Neutrophil (primary cell): ENCODE measurements around the gene FAM114A1.

ENCODE experiments used
- H3K27ac ChIP-seq: fragments of 200-600 bp; sonication (generic); 2 replicates; pipeline ENCODE4 v1.5.1; 2016; ENCODE audit warnings: mild to moderate bottlenecking, moderate library complexity
- H3K27me3 ChIP-seq: fragments of 200-600 bp; sonication (generic); 2 replicates; pipeline ENCODE4 v1.6.0; 2016; ENCODE audit warnings: mild to moderate bottlenecking
- H3K36me3 ChIP-seq: fragments of 200-600 bp; sonication (generic); 2 replicates; pipeline ENCODE4 v1.5.1; 2017
- H3K4me1 ChIP-seq, 2 experiments: fragments of 200-600 bp in 1 of 2; sonication (generic) in 1 of 2; 1 replicate in 1 of 2; 2 replicates in 1 of 2; pipeline versions ENCODE4 v1.5.1 to v1.6.1; 2013 to 2016; ENCODE audit warnings: low read depth in 1 of 2, low read length in 1 of 2, mild to moderate bottlenecking in 1 of 2, moderate library complexity in 1 of 2; ENCODE audit not compliant: control insufficient read depth in 1 of 2, insufficient read depth in 1 of 2
- H3K4me3 ChIP-seq, 2 experiments: fragments of 200-600 bp in 1 of 2; sonication (generic) in 1 of 2; 1 replicate in 1 of 2; 2 replicates in 1 of 2; pipeline ENCODE4 v1.5.1; 2013 to 2016; ENCODE audit warnings: low read depth in 1 of 2, low read length in 1 of 2, mild to moderate bottlenecking in 1 of 2, moderate library complexity in 1 of 2
- H3K9me3 ChIP-seq: fragments of 200-600 bp; sonication (generic); 2 replicates; pipeline ENCODE4 v1.5.1; 2016
- TF ChIP-seq, protein P1 (sequence below): fragments of 200-600 bp; sonication (generic); IDR thresholded peaks from 2 replicates; pipeline ENCODE4 v1.5.1; 2016; ENCODE audit warnings: antibody characterized with exemption

Gene FAM114A1

DNA sequence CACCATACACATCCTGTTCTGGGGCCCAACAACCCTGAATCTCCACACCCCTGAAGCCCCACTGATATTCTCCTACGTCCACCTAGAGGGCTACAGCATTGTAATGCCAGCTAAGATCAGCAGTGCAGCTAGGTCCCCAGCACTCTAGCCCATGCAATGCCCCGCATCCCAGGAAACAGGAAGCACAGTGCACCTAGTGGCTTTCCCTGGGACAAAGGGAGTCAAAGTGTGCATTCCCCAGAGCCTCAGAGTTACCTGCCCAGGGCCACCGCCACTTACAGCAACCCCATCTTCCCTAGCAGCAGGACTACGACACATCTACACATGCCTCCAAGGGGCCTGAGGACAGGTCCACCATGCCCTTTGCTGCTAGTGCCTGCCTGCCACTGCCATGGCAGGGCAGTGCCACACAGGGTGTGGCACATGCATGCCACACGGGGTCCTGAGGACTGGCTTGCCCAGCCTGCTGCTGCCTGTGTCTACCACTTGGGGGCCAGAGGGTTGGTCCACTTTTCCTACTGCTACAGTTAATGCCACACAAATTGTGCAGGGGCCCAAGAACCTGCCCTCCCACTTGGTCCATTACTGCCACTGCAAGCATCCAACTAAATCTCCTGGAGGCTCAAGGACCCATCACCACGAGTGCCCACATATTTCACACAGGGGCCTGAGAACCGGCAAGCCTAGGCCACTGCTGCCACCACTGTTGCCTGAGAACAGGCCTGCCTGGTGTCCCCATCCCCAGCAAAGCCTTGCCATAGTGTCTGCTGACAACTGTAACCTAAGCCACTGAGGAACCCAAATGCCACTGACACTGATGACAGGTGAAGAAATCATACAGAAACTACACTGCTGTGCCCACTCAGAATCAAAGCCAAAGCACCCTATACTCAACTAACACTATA, 34.7 kb upstream of the FAM114A1 start:
- peaks cover 19% of the 10 kb centered on the region for H3K36me3 ChIP-seq
- H3K27me3 ChIP-seq: no peaks in the 10 kb centered on the region
- no peaks in the 10 kb centered on the region for H3K9me3 ChIP-seq
- no peak overlapping the region for H3K4me3 ChIP-seq
- peaks cover 0 to 8% of the 10 kb centered on the region in 2 experiments for H3K4me1 ChIP-seq
- TF ChIP-seq, protein P1, sequence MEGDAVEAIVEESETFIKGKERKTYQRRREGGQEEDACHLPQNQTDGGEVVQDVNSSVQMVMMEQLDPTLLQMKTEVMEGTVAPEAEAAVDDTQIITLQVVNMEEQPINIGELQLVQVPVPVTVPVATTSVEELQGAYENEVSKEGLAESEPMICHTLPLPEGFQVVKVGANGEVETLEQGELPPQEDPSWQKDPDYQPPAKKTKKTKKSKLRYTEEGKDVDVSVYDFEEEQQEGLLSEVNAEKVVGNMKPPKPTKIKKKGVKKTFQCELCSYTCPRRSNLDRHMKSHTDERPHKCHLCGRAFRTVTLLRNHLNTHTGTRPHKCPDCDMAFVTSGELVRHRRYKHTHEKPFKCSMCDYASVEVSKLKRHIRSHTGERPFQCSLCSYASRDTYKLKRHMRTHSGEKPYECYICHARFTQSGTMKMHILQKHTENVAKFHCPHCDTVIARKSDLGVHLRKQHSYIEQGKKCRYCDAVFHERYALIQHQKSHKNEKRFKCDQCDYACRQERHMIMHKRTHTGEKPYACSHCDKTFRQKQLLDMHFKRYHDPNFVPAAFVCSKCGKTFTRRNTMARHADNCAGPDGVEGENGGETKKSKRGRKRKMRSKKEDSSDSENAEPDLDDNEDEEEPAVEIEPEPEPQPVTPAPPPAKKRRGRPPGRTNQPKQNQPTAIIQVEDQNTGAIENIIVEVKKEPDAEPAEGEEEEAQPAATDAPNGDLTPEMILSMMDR: no peak
- H3K27ac ChIP-seq: no peak overlapping the region

DNA sequence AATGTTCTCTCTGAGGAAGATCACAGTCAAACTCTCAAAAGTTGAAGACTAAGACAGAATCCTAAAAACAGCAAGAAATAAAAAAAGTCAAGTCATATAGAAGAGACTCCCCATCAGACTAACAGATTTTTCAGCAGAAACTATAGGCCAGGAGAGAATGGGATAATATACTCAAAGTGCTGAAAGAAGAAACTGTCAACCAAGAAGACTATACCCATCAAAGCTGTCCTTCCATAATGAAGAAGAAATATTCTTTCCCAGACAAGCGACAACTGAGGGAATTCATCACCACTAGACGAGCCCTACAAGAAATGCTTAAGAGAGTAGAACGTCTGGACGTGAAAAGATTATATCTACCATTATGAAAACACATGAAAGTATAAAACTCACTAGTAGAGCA, 33.0 kb upstream of the FAM114A1 start:
- Histone ChIP-seq H3K27me3 (no peaks in the 10 kb centered on the region), H3K27ac (no peak overlapping the region), H3K4me3 (no peak overlapping the region), H3K4me1 (peaks cover 0 to 8% of the 10 kb centered on the region in 2 experiments), H3K9me3 (no peaks in the 10 kb centered on the region), H3K36me3 (peaks cover 5% of the 10 kb centered on the region)
- TF ChIP-seq, protein P1: no peak

DNA sequence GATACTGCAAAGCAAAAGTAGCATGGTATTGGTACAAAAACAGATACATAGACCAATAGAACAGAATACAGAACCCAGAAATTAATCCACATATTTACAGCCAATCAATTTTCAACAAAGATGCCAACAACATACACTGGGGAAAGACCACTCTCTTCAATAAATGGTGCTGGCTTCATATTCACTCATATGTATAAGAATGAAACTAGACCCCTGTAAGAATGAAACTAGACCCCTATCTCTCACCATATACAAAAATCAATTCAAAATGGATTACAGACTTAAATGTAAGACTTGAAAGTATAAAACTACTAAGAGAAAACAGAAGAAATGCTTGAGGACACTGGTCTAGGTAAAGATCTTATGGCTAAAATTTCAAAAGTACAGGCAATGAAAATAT, 30.3 kb upstream of the FAM114A1 start:
- Histone ChIP-seq H3K27ac (no peak overlapping the region), H3K4me1 (peaks cover 0 to 5% of the 10 kb centered on the region in 2 experiments), H3K4me3 (no peak overlapping the region), H3K9me3 (no peaks in the 10 kb centered on the region), H3K36me3 (peaks cover 11% of the 10 kb centered on the region), H3K27me3 (no peaks in the 10 kb centered on the region)
- TF ChIP-seq, protein P1: no peak

DNA sequence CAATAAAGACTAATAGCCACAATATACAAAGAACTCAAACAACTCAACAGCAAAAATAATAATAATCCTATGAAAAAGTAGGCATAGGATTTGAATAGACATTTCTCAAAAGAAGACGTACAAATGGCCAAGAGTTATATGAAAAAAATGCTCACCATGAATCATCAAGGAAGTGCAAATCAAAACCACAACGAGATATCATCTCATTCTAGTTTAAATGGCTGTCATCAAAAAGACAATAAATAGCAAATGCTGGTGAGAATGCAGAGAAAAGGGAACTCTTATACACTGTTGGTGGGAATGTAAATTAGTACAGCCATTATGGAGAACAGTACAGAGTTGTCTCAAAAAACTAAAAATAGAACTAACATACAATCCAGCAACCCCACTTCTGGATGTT, 29.8 kb upstream of the FAM114A1 start:
- TF ChIP-seq, protein P1: no peak
- Histone ChIP-seq H3K9me3 (no peaks in the 10 kb centered on the region), H3K4me1 (no peaks in the 10 kb centered on the region), H3K36me3 (peaks cover 16% of the 10 kb centered on the region), H3K4me3 (no peak overlapping the region), H3K27ac (no peak overlapping the region), H3K27me3 (no peaks in the 10 kb centered on the region)

DNA sequence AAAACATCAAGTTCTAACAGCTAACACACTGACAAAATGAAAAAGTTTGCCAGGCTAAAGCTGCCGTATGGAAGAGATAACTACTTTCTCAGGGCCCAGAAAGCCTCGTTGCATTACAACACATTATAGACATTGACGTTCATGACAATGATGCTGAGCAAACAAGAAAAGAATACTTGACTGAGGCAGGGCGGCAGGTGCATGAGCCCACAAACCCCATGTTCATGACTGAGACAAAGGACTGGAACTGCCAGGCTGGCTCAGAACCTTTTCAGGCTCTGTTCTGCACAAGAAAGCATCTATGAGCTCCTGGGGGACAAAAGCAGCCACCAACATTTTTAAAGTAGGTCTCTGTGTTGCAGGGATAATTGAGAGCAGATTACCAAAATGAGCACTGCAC, 24.6 kb upstream of the FAM114A1 start:
- H3K9me3 ChIP-seq: no peaks in the 10 kb centered on the region
- no peak overlapping the region for H3K27ac ChIP-seq

More for the DNA sequence above, 24.6 kb upstream of the FAM114A1 start:
- H3K36me3 ChIP-seq: peaks cover 35% of the 10 kb centered on the region
- no peaks in the 10 kb centered on the region for H3K27me3 ChIP-seq
- TF ChIP-seq, protein P1: no peak
- H3K4me3 ChIP-seq: no peak overlapping the region
- peaks cover 20 to 22% of the 10 kb centered on the region in 2 experiments for H3K4me1 ChIP-seq
